ENCODE measurements around the gene ZBBX.
"Not testable (repeated sequence)": the region's sequence is repeated elsewhere in the genome, so short reads cannot be mapped to it uniquely, and the experiment has no call there.

The ZBBX gene

GRCh38 chr3:167380004-167380689 is at the start of gene ZBBX:
Gene ZBBX (minus strand): TSS chr3:167380297. CDS start chr3:167372901, 7,396 bp downstream.
- DNase-seq (ENCODE audit: low read depth), result peak; percentile 61

GRCh38 chr3:167426962-167427361 is 46.9 kb upstream of the ZBBX start:
- DNase-seq (ENCODE audit: low read depth), result not testable (repeated sequence)

- DNase-seq (ENCODE audit: low read depth), result not testable (repeated sequence)
Observed at GRCh38 chr3:167422396-167422795, 42.3 kb upstream of the ZBBX start.

GRCh38 chr3:167409611-167410010 is 29.5 kb upstream of the ZBBX start:
- no peak for DNase-seq (ENCODE audit: low read depth)

- DNase-seq (ENCODE audit: low read depth), result peak; percentile 43
Observed at GRCh38 chr3:167406876-167407492, 26.9 kb upstream of the ZBBX start.

GRCh38 chr3:167397826-167398225 is 17.7 kb upstream of the ZBBX start:
- DNase-seq (ENCODE audit: low read depth), result no peak

- DNase-seq (ENCODE audit: low read depth), result no peak
Observed at GRCh38 chr3:167396075-167396474, 16.0 kb upstream of the ZBBX start.

- DNase-seq (ENCODE audit: low read depth), result no peak
Observed at GRCh38 chr3:167394003-167394402, 13.9 kb upstream of the ZBBX start.

GRCh38 chr3:167382155-167382554 is 2.1 kb upstream of the ZBBX start:
- DNase-seq (ENCODE audit: low read depth), result no peak

- no peak for DNase-seq (ENCODE audit: low read depth)
Observed at GRCh38 chr3:167375478-167375877, 4.6 kb downstream of the ZBBX start.

- no peak for DNase-seq (ENCODE audit: low read depth)
Observed at GRCh38 chr3:167372138-167372537, 8.0 kb downstream of the ZBBX start.

- DNase-seq (ENCODE audit: low read depth), result no peak
Observed at GRCh38 chr3:167361948-167362347, 18.1 kb downstream of the ZBBX start.

- DNase-seq (ENCODE audit: low read depth), result no peak
Observed at GRCh38 chr3:167361306-167361705, 18.8 kb downstream of the ZBBX start.

- no peak for DNase-seq (ENCODE audit: low read depth)
Observed at GRCh38 chr3:167355446-167355845, 24.7 kb downstream of the ZBBX start.

- no peak for DNase-seq (ENCODE audit: low read depth)
Observed at GRCh38 chr3:167354751-167355150, 25.3 kb downstream of the ZBBX start.

- DNase-seq (ENCODE audit: low read depth), result peak; percentile 26
Observed at GRCh38 chr3:167350245-167350862, 29.7 kb downstream of the ZBBX start.

GRCh38 chr3:167346171-167346570 is 33.9 kb downstream of the ZBBX start:
- DNase-seq (ENCODE audit: low read depth), result no peak

- DNase-seq (ENCODE audit: low read depth), result no peak
Observed at GRCh38 chr3:167330993-167331785, 48.9 kb downstream of the ZBBX start.

GRCh38 chr3:167323572-167323971 is 56.5 kb downstream of the ZBBX start:
- no peak for DNase-seq (ENCODE audit: low read depth)

- DNase-seq (ENCODE audit: low read depth), result no peak
Observed at GRCh38 chr3:167318996-167319615, 61.0 kb downstream of the ZBBX start.

GRCh38 chr3:167318306-167318705 is 61.8 kb downstream of the ZBBX start:
- no peak for DNase-seq (ENCODE audit: low read depth)

GRCh38 chr3:167306319-167306718 is 73.8 kb downstream of the ZBBX start:
- no peak for DNase-seq (ENCODE audit: low read depth)

Data from HS-5 (cell line).